IMR-90 (cell line): ENCODE measurements around the gene TBCC. TPM values are rescaled to one million over a fixed set of nuclear protein-coding genes. Genes with fewer than 3 reads are reported as not detected.

ENCODE experiments used
- ATAC-seq: fragments of 200-7000 bp; cut with Tn5 transposase; 2 replicates; pipeline ENCODE4 v1.9.1; 2020; ENCODE audit warnings: low read depth, mild to moderate bottlenecking, moderate library complexity
- BruUV-seq: library from RNA; stranded (reverse); fragments of 400-500 nt; replicated peaks from 2 replicates; lab custom pipeline; 2021; lab: Mats Ljungman, UMichigan
- CTCF ChIA-PET: fragments of 300-600 bp; formaldehyde crosslinking; extraction: SDS; loops from one replicate; lab custom pipeline; 2021; ENCODE audit warnings: antibody characterized with exemption; lab: Yijun Ruan, JAX
- POLR2A ChIA-PET: fragments of 300-600 bp; sonication (Branson Sonifier 250); formaldehyde crosslinking; loops from one replicate; lab custom pipeline; 2022; ENCODE audit warnings: antibody characterized with exemption; ENCODE audit not compliant: unreplicated experiment; lab: Charles Lee
- DNase-seq: peaks from one replicate; pipeline ENCODE4 v3.0.0; 2013
- H2AFZ ChIP-seq: replicated peaks from 2 replicates; pipeline ENCODE3; 2013; ENCODE audit warnings: low read length, mild to moderate bottlenecking; ENCODE audit not compliant: poor library complexity
- H2AK5ac ChIP-seq: 2 replicates; pipeline ENCODE4 v1.6.1; 2013; ENCODE audit warnings: low read depth, low read length, inconsistent platforms
- H2AK9ac ChIP-seq: replicated peaks from 2 replicates; pipeline ENCODE3; 2013; ENCODE audit warnings: mild to moderate bottlenecking, low read depth, low read length, moderate library complexity; ENCODE audit not compliant: poor library complexity
- H2BK120ac ChIP-seq: 2 replicates; pipeline ENCODE4 v1.6.1; 2013; ENCODE audit warnings: low read depth, low read length, inconsistent platforms
- H2BK15ac ChIP-seq: 3 replicates; pipeline ENCODE4 v1.6.1; 2013; ENCODE audit warnings: low read depth, low read length, inconsistent platforms
- H2BK20ac ChIP-seq: 2 replicates; pipeline ENCODE4 v1.6.1; 2013; ENCODE audit warnings: low read depth, mild to moderate bottlenecking, inconsistent platforms, low read length, moderate library complexity
- H2BK5ac ChIP-seq: 2 replicates; pipeline ENCODE4 v1.6.1; 2013; ENCODE audit warnings: mild to moderate bottlenecking, low read depth, low read length, inconsistent platforms; ENCODE audit not compliant: poor library complexity, severe bottlenecking
- H3K14ac ChIP-seq: replicated peaks from 2 replicates; pipeline ENCODE4 v1.6.1; 2013; ENCODE audit warnings: low read depth, low read length, inconsistent platforms
- H3K18ac ChIP-seq: 2 replicates; pipeline ENCODE4 v1.6.1; 2013; ENCODE audit warnings: low read depth, low read length, control low read depth
- H3K23ac ChIP-seq: 2 replicates; pipeline ENCODE4 v1.6.1; 2013; ENCODE audit warnings: low read depth, low read length, inconsistent platforms
- H3K27ac ChIP-seq: 2 replicates; pipeline ENCODE4 v1.5.1; 2013; ENCODE audit warnings: mild to moderate bottlenecking, control low read depth, low read length; ENCODE audit not compliant: insufficient read depth
- H3K27me3 ChIP-seq: 2 replicates; pipeline ENCODE4 v1.6.1; 2013; ENCODE audit warnings: low read length; ENCODE audit not compliant: control insufficient read depth, insufficient read depth
- H3K36me3 ChIP-seq: 2 replicates; pipeline ENCODE4 v1.6.1; 2013; ENCODE audit warnings: low read length, mixed read lengths; ENCODE audit not compliant: control insufficient read depth, insufficient read depth
- H3K4ac ChIP-seq: 2 replicates; pipeline ENCODE4 v1.6.1; 2013; ENCODE audit warnings: low read depth, low read length, inconsistent platforms
- H3K4me1 ChIP-seq: 2 replicates; pipeline ENCODE4 v1.6.1; 2013; ENCODE audit warnings: low read length, mixed read lengths; ENCODE audit not compliant: control insufficient read depth, insufficient read depth
- H3K4me2 ChIP-seq: 2 replicates; pipeline ENCODE4 v1.6.1; 2013; ENCODE audit warnings: low read depth, mild to moderate bottlenecking, control low read depth, low read length, moderate library complexity
- H3K4me3 ChIP-seq: 2 replicates; pipeline ENCODE4 v1.5.1; 2013; ENCODE audit warnings: low read depth, mild to moderate bottlenecking, control low read depth, low read length, moderate library complexity; ENCODE audit not compliant: insufficient read depth
- H3K56ac ChIP-seq: 2 replicates; pipeline ENCODE4 v1.6.1; 2013; ENCODE audit warnings: low read length, inconsistent platforms; ENCODE audit not compliant: insufficient read depth; ENCODE audit errors: extremely low read depth
- H3K79me1 ChIP-seq, 2 experiments: 2 replicates each; pipeline ENCODE4 v1.6.1; 2013; ENCODE audit warnings: low read length in 2 of 2, inconsistent platforms in 1 of 2, low read depth in 1 of 2
- H3K9ac ChIP-seq: 2 replicates; pipeline ENCODE4 v1.6.1; 2013; ENCODE audit warnings: low read depth, low read length, control low read depth
- H3K9me1 ChIP-seq: 2 replicates; pipeline ENCODE4 v1.6.1; 2013; ENCODE audit warnings: low read length, inconsistent platforms; ENCODE audit not compliant: insufficient read depth
- H3K9me3 ChIP-seq: 2 replicates; pipeline ENCODE4 v1.6.1; 2013; ENCODE audit warnings: low read length; ENCODE audit not compliant: control insufficient read depth, insufficient read depth
- H4K20me1 ChIP-seq: 2 replicates; pipeline ENCODE4 v1.6.1; 2013; ENCODE audit warnings: low read length, inconsistent platforms; ENCODE audit not compliant: insufficient read depth
- H4K5ac ChIP-seq: 2 replicates; pipeline ENCODE4 v1.6.1; 2013; ENCODE audit warnings: mild to moderate bottlenecking, low read depth, low read length, control low read depth
- H4K8ac ChIP-seq, 2 experiments: 2 replicates each; pipeline ENCODE4 v1.6.1; 2013; ENCODE audit warnings: low read depth in 2 of 2, low read length in 2 of 2, control low read depth in 1 of 2, inconsistent platforms in 1 of 2
- H4K91ac ChIP-seq: 2 replicates; pipeline ENCODE4 v1.6.1; 2013; ENCODE audit warnings: low read depth, low read length, inconsistent platforms; ENCODE audit not compliant: insufficient read depth
- CEBPB ChIP-seq: IDR thresholded peaks from 2 replicates; pipeline ENCODE4 v1.6.1; 2012; ENCODE audit warnings: low read depth, low read length, improper control_type of control experiment
- MAFK ChIP-seq: IDR thresholded peaks from 2 replicates; pipeline ENCODE4 v1.6.1; 2012; ENCODE audit warnings: low read depth, low read length, improper control_type of control experiment
- RAD21 ChIP-seq: IDR thresholded peaks from 2 replicates; pipeline ENCODE4 v1.6.1; 2012; ENCODE audit warnings: low read length, improper control_type of control experiment
- RCOR1 ChIP-seq: IDR thresholded peaks from 2 replicates; pipeline ENCODE4 v1.6.1; 2012; ENCODE audit warnings: mild to moderate bottlenecking, low read length, improper control_type of control experiment; ENCODE audit not compliant: insufficient replicate concordance
- dilution Hi-C: fragments of 300-500 bp; cut with HindIII; formaldehyde crosslinking; loops from one replicate; pipeline ENCODE4 v1.14.3; 2018; ENCODE audit warnings: low sequenced_read_pairs; ENCODE audit not compliant: unreplicated experiment
- in situ Hi-C: fragments of 300-500 bp; cut with MboI; formaldehyde crosslinking; loops from 3 replicates; pipeline ENCODE4 v1.14.3; 2019; ENCODE audit warnings: low sequenced_read_pairs, inconsistent platforms, mixed read lengths
- intact Hi-C: fragments of 100-400 bp; cut with micrococcal nuclease; formaldehyde crosslinking; loops from 2 replicates; pipeline ENCODE4 v1.10.0; 2022
- polyA plus RNA-seq, 3 experiments: library from polyadenylated mRNA; depleted of rRNA; stranded (reverse); fragments of >200 nt; gene quantifications; 2 replicates each; pipeline ENCODE4 v1.2.3, GENCODE V29; 2012; ENCODE audit warnings: low replicate concordance in 1 of 3
- total RNA-seq: library from RNA; depleted of rRNA; stranded (reverse); fragments of >200 nt; gene quantifications from 2 replicates; pipeline ENCODE4 v1.2.3, GENCODE V29; 2012

The TBCC gene
- total and polyA plus RNA-seq, 2 of the 4 experiments (the other 2 are of a cell fraction): 23.0 to 32.6 TPM

DNA sequence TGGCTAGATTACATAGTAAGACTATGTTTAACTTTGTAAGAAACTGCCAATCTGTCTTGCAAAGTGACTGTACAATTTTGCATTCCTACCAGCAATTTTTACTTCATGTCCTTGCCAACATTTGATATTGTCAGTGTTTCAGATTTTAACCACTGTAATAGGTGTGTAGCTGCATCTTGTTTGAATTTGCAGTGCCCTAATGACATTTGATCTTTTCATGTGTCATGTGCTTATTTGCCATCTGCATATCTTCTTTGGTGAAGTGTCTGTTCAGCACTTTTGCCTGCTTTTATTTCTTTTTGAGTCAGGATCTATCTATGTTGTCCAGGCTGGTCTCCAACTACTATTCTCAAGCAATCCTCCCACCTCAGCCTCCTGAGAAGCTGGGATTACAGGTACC lies 21.1 kb downstream of the TBCC start:
- no peak for ATAC-seq
- peaks cover 6% of the 10 kb centered on the region; the same call in 1 of the 2 replicates for H3K9me1 ChIP-seq
- no peak overlapping the region for H3K56ac ChIP-seq
- no peaks in the 10 kb centered on the region for H3K9me3 ChIP-seq
- H3K79me1 ChIP-seq: peaks cover 0 to 12% of the 10 kb centered on the region in 2 experiments; a peak in 3 of 4 replicates
- no peak overlapping the region for H3K9ac ChIP-seq
- no peak overlapping the region for H4K8ac ChIP-seq
- TSS peak; percentile 9 for BruUV-seq
- no peak overlapping the region for H3K14ac ChIP-seq
- no peak overlapping the region for H2BK120ac ChIP-seq
- H3K27me3 ChIP-seq: no peaks in the 10 kb centered on the region
- H4K5ac ChIP-seq: no peak overlapping the region
- no peak overlapping the region for H3K4ac ChIP-seq
- dilution Hi-C loops (no loop called here), intact Hi-C loops (no loop called here), in situ Hi-C loops (no loop called here)
- no peak overlapping the region for H2BK15ac ChIP-seq
- H2BK5ac ChIP-seq: no peak overlapping the region
- H3K4me1 ChIP-seq: peaks cover 11% of the 10 kb centered on the region
- no peak overlapping the region for H4K91ac ChIP-seq
- no peak for DNase-seq
- peaks cover 4% of the 10 kb centered on the region for H3K36me3 ChIP-seq
- TF ChIP-seq MAFK (peak; percentile 71), RCOR1 (no peak), RAD21 (no peak), CEBPB (no peak)
- no peak overlapping the region for H3K4me2 ChIP-seq
- H3K4me3 ChIP-seq: no peak overlapping the region
- H2AK9ac ChIP-seq: no peak overlapping the region
- H2BK20ac ChIP-seq: no peak overlapping the region
- no peak overlapping the region for H3K18ac ChIP-seq
- no peaks in the 10 kb centered on the region for H4K20me1 ChIP-seq
- no peak overlapping the region for H3K27ac ChIP-seq
- H2AFZ ChIP-seq: no peak overlapping the region
- ChIA-PET CTCF (interaction anchor here (0.7 to 1.8 kb wide), 2 partner anchors 32 to 63 kb away, joined by 3 to 6 read pairs; no protein-coding TSS in a partner anchor), POLR2A (no interaction called here)
- no peak overlapping the region for H3K23ac ChIP-seq
- no peak overlapping the region for H2AK5ac ChIP-seq
